H1 (cell line): Measurements from ENCODE around the gene TTC3. TPM values are rescaled to one million over a fixed set of nuclear protein-coding genes. Genes with fewer than 3 reads are reported as not detected.

Experiments
- CTCF ChIA-PET: fragments of 300-600 bp; sonication (Branson Sonifier 250); formaldehyde crosslinking; loops from one replicate; lab custom pipeline; 2021; ENCODE audit not compliant: partially characterized antibody; lab: Charles Lee
- POLR2A ChIA-PET: fragments of 300-600 bp; sonication (Branson Sonifier 250); formaldehyde crosslinking; loops from one replicate; lab custom pipeline; 2021; ENCODE audit warnings: inconsistent platforms; ENCODE audit not compliant: partially characterized antibody; lab: Charles Lee
- DNase-seq, 2 experiments: peaks; one replicate each; pipeline versions ENCODE4 v3.0.0 to v3.0.0-alpha.2; 2010 to 2022; ENCODE audit warnings: low spot score in 2 of 2, low read depth in 1 of 2, mixed read lengths in 1 of 2
- FAIRE-seq: peaks from 2 replicates; lab custom pipeline; 2011; peaks lifted over from hg19 to GRCh38; lab: Jason Lieb, UNC
- H2AFZ ChIP-seq: 2 replicates; pipeline ENCODE4 v1.8.1; 2012; ENCODE audit warnings: low read length, inconsistent platforms
- H2AK5ac ChIP-seq: 2 replicates; pipeline ENCODE4 v1.6.1; 2013; ENCODE audit warnings: low read depth, low read length
- H2BK120ac ChIP-seq: replicated peaks from 2 replicates; pipeline ENCODE3; 2013; ENCODE audit warnings: low read depth, low read length, inconsistent platforms
- H2BK12ac ChIP-seq: 2 replicates; pipeline ENCODE4 v1.6.1; 2013; ENCODE audit warnings: low read depth, low read length
- H2BK15ac ChIP-seq: 2 replicates; pipeline ENCODE4 v1.6.1; 2013; ENCODE audit warnings: low read length
- H2BK20ac ChIP-seq: 2 replicates; pipeline ENCODE4 v1.6.1; 2013; ENCODE audit warnings: low read length
- H2BK5ac ChIP-seq: 2 replicates; pipeline ENCODE4 v1.6.1; 2013; ENCODE audit warnings: low read depth, low read length
- H3K14ac ChIP-seq: 2 replicates; pipeline ENCODE4 v1.6.1; 2013; ENCODE audit warnings: inconsistent platforms; ENCODE audit not compliant: insufficient read length
- H3K18ac ChIP-seq: 2 replicates; pipeline ENCODE4 v1.6.1; 2013; ENCODE audit warnings: low read length; ENCODE audit errors: extremely low read depth
- H3K23ac ChIP-seq: 2 replicates; pipeline ENCODE4 v1.6.1; 2013; ENCODE audit warnings: inconsistent platforms; ENCODE audit not compliant: insufficient read length
- H3K23me2 ChIP-seq: 2 replicates; pipeline ENCODE4 v1.6.1; 2013; ENCODE audit warnings: low read depth, low read length
- H3K27ac ChIP-seq: 2 replicates; pipeline ENCODE4 v1.6.1; 2011; ENCODE audit warnings: low read depth, low read length, inconsistent platforms
- H3K27me3 ChIP-seq, 4 experiments: replicated peaks in 1 of 4; 1 replicate in 1 of 4; 2 replicates in 3 of 4; pipeline versions ENCODE4 v1.6.1 to v1.8.1; 2011 to 2013; ENCODE audit warnings: low read length in 3 of 4, mild to moderate bottlenecking in 3 of 4, inconsistent platforms in 2 of 4, mixed read lengths in 2 of 4, moderate library complexity in 1 of 4; ENCODE audit not compliant: control insufficient read depth in 3 of 4, insufficient read depth in 3 of 4; ENCODE audit errors: extremely low read depth in 1 of 4
- H3K36me3 ChIP-seq, 4 experiments: 2 replicates each; pipeline versions ENCODE4 v1.6.1 to v1.8.1; 2011 to 2013; ENCODE audit warnings: mild to moderate bottlenecking in 4 of 4, low read length in 3 of 4, moderate library complexity in 2 of 4, control low read depth in 1 of 4, inconsistent platforms in 1 of 4; ENCODE audit not compliant: insufficient read depth in 4 of 4, control insufficient read depth in 2 of 4
- H3K4ac ChIP-seq: replicated peaks from 2 replicates; pipeline ENCODE3; 2013; ENCODE audit warnings: low read length, low read depth, mixed read lengths, inconsistent platforms; ENCODE audit not compliant: insufficient read length
- H3K4me1 ChIP-seq, 4 experiments: replicated peaks in 1 of 4; 1 replicate in 1 of 4; 2 replicates in 3 of 4; pipeline versions ENCODE4 v1.6.1 to v1.8.1; 2011 to 2013; ENCODE audit warnings: low read length in 3 of 4, inconsistent platforms in 2 of 4, mixed read lengths in 1 of 4; ENCODE audit not compliant: insufficient read depth in 4 of 4, control insufficient read depth in 3 of 4
- H3K4me2 ChIP-seq, 2 experiments: 2 replicates each; pipeline versions ENCODE4 v1.6.1 to v1.8.1; 2011 to 2013; ENCODE audit warnings: low read depth in 2 of 2, low read length in 2 of 2, control low read depth in 1 of 2, inconsistent platforms in 1 of 2, mild to moderate bottlenecking in 1 of 2; ENCODE audit not compliant: insufficient read depth in 1 of 2
- H3K4me3 ChIP-seq, 4 experiments: fragments of 200-600, 300-600 bp in 1 of 4; sonication (generic), shearing (Covaris generic), sonication (Bioruptor Twin) in 1 of 4; 2 replicates each; pipeline versions ENCODE4 v1.5.1 to v1.8.1; 2011 to 2016; ENCODE audit warnings: low read length in 4 of 4, low read depth in 3 of 4, control low read depth in 2 of 4, inconsistent platforms in 2 of 4, mild to moderate bottlenecking in 2 of 4, mixed read lengths in 1 of 4, moderate library complexity in 1 of 4; ENCODE audit not compliant: insufficient read depth in 2 of 4; ENCODE audit errors: extremely low read depth in 1 of 4
- H3K56ac ChIP-seq: replicated peaks from 2 replicates; pipeline ENCODE3; 2013; ENCODE audit warnings: low read depth, mild to moderate bottlenecking, mixed read lengths, low read length, inconsistent platforms; ENCODE audit not compliant: insufficient read length
- H3K79me1 ChIP-seq: 2 replicates; pipeline ENCODE4 v1.6.1; 2013; ENCODE audit warnings: low read depth, low read length, control low read depth
- H3K79me2 ChIP-seq, 2 experiments: 2 replicates each; pipeline versions ENCODE4 v1.6.1 to v1.8.1; 2012 to 2013; ENCODE audit warnings: low read length in 2 of 2, mild to moderate bottlenecking in 2 of 2, inconsistent platforms in 1 of 2; ENCODE audit not compliant: insufficient read depth in 2 of 2, control insufficient read depth in 1 of 2
- H3K9ac ChIP-seq, 4 experiments: replicated peaks in 1 of 4; 1 replicate in 1 of 4; 2 replicates in 3 of 4; pipeline versions ENCODE4 v1.6.1 to v1.8.1; 2011 to 2013; ENCODE audit warnings: low read depth in 3 of 4, low read length in 3 of 4, control low read depth in 2 of 4, mild to moderate bottlenecking in 2 of 4, moderate library complexity in 2 of 4, inconsistent platforms in 1 of 4; ENCODE audit errors: extremely low read depth in 1 of 4
- H3K9me3 ChIP-seq, 2 experiments: 2 replicates each; pipeline versions ENCODE4 v1.6.1 to v1.8.1; 2012 to 2013; ENCODE audit warnings: mild to moderate bottlenecking in 2 of 2, moderate library complexity in 2 of 2, control low read depth in 1 of 2, inconsistent platforms in 1 of 2, low read depth in 1 of 2, low read length in 1 of 2, mixed read lengths in 1 of 2; ENCODE audit not compliant: insufficient read depth in 2 of 2
- H4K20me1 ChIP-seq, 2 experiments: replicated peaks in 1 of 2; 2 replicates each; pipeline versions ENCODE3 to v1.8.1; 2011 to 2013; ENCODE audit warnings: inconsistent platforms in 2 of 2, low read length in 2 of 2, mild to moderate bottlenecking in 1 of 2; ENCODE audit not compliant: insufficient read depth in 2 of 2, control insufficient read depth in 1 of 2
- H4K5ac ChIP-seq: 2 replicates; pipeline ENCODE4 v1.6.1; 2013; ENCODE audit warnings: low read length, low read depth, mixed read lengths, inconsistent platforms; ENCODE audit not compliant: insufficient read length
- H4K8ac ChIP-seq: 2 replicates; pipeline ENCODE4 v1.8.0; 2013; ENCODE audit warnings: mild to moderate bottlenecking, moderate library complexity, low read length, inconsistent platforms; ENCODE audit not compliant: insufficient read depth; ENCODE audit errors: extremely low read depth
- H4K91ac ChIP-seq: replicated peaks from 2 replicates; pipeline ENCODE3; 2013; ENCODE audit warnings: low read length, mixed read lengths, inconsistent platforms; ENCODE audit not compliant: insufficient read length
- FOSL1 ChIP-seq: IDR thresholded peaks from 2 replicates; pipeline ENCODE4 v1.6.1; 2011; ENCODE audit warnings: mild to moderate bottlenecking, low read depth, low read length, moderate library complexity; ENCODE audit not compliant: insufficient read depth
- TEAD4 ChIP-seq: IDR thresholded peaks from 2 replicates; pipeline ENCODE4 v1.6.1; 2012; ENCODE audit warnings: low read depth, low read length, inconsistent platforms, mixed read lengths
- WGBS, 2 experiments: shearing (Covaris generic) in 1 of 2; methylation state at CpG; one replicate each; pipeline versions ENCODE4 v1.1.6 to v1.1.7; 2013 to 2015; ENCODE audit warnings: low lambda C conversion rate in 2 of 2, mixed read lengths in 2 of 2, inconsistent platforms in 1 of 2, low coverage in 1 of 2, missing lambda C conversion rate in 1 of 2; ENCODE audit not compliant: insufficient replicate concordance in 2 of 2, insufficient coverage in 1 of 2, insufficient read length in 1 of 2; ENCODE audit errors: extremely low coverage in 1 of 2, missing lambda C conversion rate in 1 of 2; 5-methylcytosine and 5-hydroxymethylcytosine counted together
- polyA plus RNA-seq, 7 experiments: library from polyadenylated mRNA; depleted of rRNA in 3 of 7; stranded (reverse) in 5 of 7; unstranded in 2 of 7; fragments of >200 nt in 5 of 7; fragments of 200-250 nt in 2 of 7; gene quantifications; 1 replicate in 5 of 7; 2 replicates in 1 of 7; 4 replicates in 1 of 7; pipeline versions ENCODE4 v1.2.1 to v1.2.3, GENCODE V29; 2011 to 2013; ENCODE audit warnings: missing spikeins in 2 of 7, mixed read lengths in 2 of 7
- total RNA-seq: library from RNA; stranded (reverse); fragmentation: NEBNext Ultra II Directional; extraction: Animal tissue kit (Norgen Biotek cat#: 25700); gene quantifications from 2 replicates; pipeline ENCODE4 v1.2.1, GENCODE V29; 2021

The TTC3 gene
- total and polyA plus RNA-seq, 2 of the 8 experiments (the other 6 are each of a cell fraction or from before 2014, with no cell fraction given), result 11.0 to 36.2 TPM

GRCh38 chr21:37230632-37231248, 157.7 kb downstream of the TTC3 start:
- H2BK20ac ChIP-seq, result no peak overlapping the region
- no peak overlapping the region for H3K4me2 ChIP-seq
- H2AK5ac ChIP-seq, result no peak overlapping the region
- no peak overlapping the region for H4K8ac ChIP-seq
- no peak overlapping the region for H3K4ac ChIP-seq
- peaks cover 0 to 3% of the 10 kb centered on the region in 2 experiments; a peak in 1 of 4 replicates for H3K79me2 ChIP-seq
- FAIRE-seq (no peak), DNase-seq (peak in 1 of 2 experiments; percentile 35)
- H3K27me3 ChIP-seq, result no peaks in the 10 kb centered on the region
- H2AFZ ChIP-seq, result no peak overlapping the region
- POLR2A ChIA-PET, result interaction anchor here (0.9 kb wide), 1 partner anchor 27 kb away, joined by 3 read pairs; no protein-coding TSS in a partner anchor
- 88% methylated on average over 23 of the region's 23 CpGs; no CpG with 5 or more reads in 1 of the 2 experiments for WGBS, 2 experiments
- H3K9me3 ChIP-seq, result no peaks in the 10 kb centered on the region
- CTCF ChIA-PET, result interaction anchor here (1.2 to 1.5 kb wide), 2 partner anchors 10 to 64 kb away, joined by 3 to 4 read pairs; no protein-coding TSS in a partner anchor
- H3K9ac ChIP-seq, result no peak overlapping the region
- peak overlapping the region; percentile 30; the same call in 1 of the 2 replicates for H2BK5ac ChIP-seq
- no peak overlapping the region for H2BK15ac ChIP-seq
- no peak overlapping the region for H4K91ac ChIP-seq
- H2BK12ac ChIP-seq, result no peak overlapping the region
- H3K4me1 ChIP-seq, result no peaks in the 10 kb centered on the region
- no peak overlapping the region for H2BK120ac ChIP-seq
- no peak overlapping the region for H3K23ac ChIP-seq
- no peaks in the 10 kb centered on the region for H3K23me2 ChIP-seq
- H3K27ac ChIP-seq, result no peak overlapping the region
- no peak overlapping the region for H4K5ac ChIP-seq
- peaks cover 15 to 52% (median 45%) of the 10 kb centered on the region in 4 experiments; a peak in 7 of 8 replicates for H3K36me3 ChIP-seq
- H3K56ac ChIP-seq, result no peak overlapping the region
- no peak overlapping the region for H3K18ac ChIP-seq
- peaks cover 4 to 9% of the 10 kb centered on the region in 2 experiments for H4K20me1 ChIP-seq
- no peak overlapping the region for H3K4me3 ChIP-seq
- H3K14ac ChIP-seq, result no peak overlapping the region
- no peaks in the 10 kb centered on the region for H3K79me1 ChIP-seq
- TF ChIP-seq TEAD4, result no peak
- no peak for TF ChIP-seq FOSL1
